NCI-H524 treated with DMSO at 0.1 percent for 48 hours (cell line): ENCODE data around the gene HSF2BP.
"Not testable (repeated sequence)": the region's sequence is repeated elsewhere in the genome, so short reads cannot be mapped to it uniquely, and the experiment has no call there.

Experiments used
- DNase-seq: peaks from one replicate; lab custom pipeline; 2025; lab: John Stamatoyannopoulos, UW

The HSF2BP gene

DNA sequence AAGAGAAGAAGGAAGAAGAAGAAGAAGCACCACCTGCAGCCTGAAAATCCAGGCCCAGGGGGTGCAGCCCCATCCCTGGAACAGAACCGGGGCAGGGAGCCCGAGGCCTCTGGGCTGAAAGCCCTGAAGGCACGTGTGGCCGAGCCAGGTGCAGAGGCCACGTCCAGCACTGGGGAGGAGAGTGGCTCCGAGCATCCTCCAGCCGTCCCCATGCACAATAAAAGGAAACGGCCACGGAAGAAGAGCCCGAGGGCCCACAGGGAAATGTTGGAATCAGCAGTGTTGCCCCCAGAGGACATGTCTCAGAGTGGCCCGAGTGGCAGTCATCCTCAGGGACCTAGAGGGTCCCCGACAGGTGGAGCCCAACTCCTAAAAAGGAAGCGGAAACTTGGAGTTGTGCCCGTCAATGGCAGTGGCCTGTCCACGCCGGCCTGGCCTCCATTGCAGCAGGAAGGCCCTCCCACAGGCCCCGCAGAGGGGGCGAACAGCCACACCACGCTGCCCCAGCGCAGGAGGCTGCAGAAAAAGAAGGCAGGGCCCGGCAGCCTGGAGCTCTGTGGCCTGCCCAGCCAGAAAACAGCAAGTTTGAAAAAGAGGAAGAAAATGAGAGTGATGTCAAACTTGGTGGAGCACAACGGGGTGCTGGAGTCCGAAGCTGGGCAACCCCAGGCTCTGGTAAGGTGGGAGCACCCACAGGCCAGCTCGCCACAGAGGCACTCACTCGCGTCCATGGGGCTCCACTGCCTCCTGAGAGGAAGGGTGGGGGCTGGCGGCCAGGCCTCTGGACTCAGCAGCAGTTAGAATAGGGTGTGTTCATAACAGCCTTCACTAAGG lies 28.5 kb upstream of the HSF2BP start:
- no peak for DNase-seq

DNA sequence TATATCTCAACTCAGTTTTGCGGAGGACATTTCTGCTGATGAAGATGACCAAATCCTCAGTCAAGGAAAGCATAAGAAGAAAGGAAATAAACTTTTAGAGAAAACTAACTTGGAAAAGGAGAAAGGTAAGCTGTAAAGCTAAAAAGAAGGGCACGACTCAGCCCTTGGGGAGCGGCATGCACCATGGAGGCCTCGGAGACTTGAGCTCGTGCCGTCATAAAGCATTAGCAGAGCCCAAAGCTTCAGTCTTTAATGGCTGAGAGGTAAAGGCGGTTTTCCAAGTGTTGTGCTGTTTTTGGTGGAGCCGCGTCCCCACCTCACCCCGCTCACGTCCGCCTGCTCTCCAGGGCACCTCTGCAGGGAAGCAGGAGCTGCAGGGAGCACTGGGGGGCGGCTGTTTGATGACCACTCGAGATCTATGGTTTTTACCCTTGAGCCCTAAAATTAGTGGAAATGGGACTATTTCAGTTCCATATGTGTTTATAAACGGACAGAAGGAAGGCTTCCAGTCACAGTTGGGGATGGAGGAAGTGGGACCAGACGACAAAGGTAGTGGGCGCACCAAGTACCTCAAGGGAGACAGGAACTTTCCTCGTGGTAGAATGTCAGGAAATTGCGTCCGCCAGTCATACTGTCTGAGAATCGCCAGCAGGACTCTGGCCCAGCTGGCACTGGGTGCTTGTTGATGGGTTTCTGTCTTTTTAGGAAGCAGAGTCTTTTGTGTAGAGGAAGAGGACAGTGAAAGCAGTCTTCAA lies 27.7 kb upstream of the HSF2BP start:
- no peak for DNase-seq

DNA sequence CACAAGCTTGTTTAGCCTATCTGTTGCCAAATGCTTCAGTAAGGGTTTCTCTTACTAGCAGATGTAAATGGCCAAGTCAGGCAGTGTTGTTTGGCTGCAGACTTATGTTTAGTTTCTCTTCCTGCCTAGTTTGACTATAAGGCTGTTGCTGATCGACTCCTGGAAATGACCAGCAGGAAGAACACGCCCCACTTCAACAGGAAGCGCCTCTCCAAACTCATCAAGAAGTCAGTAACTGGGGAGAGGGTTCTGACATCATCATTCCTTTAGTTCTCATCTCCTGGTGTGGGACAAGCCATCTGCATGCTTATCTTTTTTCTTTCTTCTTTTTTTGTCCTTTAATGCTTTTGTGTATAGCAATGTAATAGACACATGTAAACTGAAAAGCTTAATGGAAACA lies 25.1 kb upstream of the HSF2BP start:
- DNase-seq, result no peak

DNA sequence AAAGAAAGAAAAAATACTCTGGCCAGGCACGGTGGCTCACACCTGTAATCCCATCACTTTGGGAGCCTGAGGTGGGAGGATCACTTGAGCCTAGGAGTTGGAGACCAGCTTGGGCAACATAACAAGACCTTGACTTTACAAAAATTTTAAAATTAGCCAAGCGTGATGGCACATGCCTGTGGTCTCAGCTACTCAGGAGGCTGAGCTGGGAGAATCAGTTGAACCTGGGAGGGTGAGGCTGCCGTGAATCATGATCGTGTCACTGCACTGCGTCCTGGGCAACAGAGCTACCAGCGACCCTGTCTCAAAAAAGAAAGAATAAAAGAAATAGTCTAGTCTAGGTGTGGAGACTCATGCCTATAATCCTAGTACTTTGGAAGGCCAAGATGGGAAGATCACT lies 22.4 kb upstream of the HSF2BP start:
- DNase-seq, result no peak

DNA sequence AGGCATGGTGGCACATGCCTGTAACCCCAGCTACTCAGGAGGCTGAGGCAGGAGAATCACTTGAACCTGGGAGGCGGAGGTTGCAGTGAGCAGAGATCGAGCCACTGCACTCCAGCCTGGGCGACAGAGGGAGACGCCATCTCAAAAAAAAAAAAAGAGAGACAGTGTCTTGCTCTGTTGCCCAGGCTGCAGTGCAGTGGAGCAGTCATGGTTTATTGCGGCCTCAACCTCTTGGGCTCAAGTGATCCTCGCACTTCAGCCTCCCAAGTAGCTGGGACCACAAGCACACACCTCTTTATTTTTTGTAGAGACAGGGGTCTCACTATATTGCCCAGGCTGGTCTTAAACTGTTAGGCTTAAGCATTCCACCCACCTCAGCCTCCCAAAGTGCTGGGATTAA lies 21.1 kb upstream of the HSF2BP start:
- not testable (repeated sequence) for DNase-seq

DNA sequence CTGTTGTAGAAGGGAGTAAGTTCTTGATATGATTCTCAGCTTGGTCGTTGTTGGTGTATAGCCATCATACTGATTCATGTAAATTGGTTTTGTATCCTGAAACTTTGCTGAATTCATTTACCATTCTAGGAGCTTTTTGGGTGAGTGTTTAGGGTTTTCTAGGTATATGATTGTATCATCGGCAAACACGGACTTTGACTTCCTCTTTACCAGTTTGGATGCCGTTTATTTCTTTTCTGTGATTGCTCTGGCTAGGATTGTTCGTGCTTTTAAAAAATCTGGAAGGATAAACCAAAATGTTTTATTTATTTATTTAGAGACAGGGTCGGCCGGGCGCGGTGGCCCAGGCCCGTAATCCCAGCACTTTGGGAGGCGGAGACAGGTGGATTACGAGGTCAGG lies 20.7 kb upstream of the HSF2BP start:
- no peak for DNase-seq

DNA sequence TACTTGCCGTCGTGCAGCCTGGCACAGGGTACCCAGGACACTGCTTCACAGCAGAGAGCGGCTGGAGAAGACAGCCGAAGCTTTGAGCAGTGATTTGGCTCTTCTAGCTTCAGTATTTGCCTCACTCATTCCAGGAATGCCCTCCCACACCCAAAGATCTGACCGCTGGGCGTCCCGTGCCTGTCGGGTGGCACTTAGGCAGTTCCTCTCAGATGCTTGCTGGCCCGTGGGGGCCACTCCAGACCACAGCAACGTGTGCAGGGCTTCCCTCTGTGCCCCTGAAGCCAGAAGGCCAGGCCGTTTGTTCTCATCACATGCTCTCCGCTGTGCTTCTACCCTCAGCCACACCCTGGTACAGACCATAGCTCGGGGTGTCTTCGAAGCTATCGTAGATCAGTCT lies 17.1 kb upstream of the HSF2BP start:
- no peak for DNase-seq

DNA sequence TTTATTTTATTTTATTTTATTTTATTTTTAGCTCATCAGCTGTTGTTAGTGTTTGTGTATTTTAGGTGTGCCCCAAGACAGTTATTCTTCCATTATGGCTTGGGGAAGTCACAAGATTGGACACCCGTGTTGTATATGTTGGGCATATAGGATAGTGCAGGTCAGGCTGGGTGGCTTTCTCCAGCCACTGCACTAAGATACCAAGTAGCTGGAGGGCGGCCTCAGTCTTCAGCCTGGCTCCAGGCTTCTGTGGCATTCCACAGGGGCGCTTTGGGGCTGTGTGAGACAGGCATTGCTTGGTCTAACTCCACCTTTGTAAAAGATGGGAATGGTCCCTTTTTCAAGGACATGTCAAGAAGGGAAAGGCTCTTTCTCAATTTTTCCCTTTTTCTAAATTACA lies 16.6 kb upstream of the HSF2BP start:
- no peak for DNase-seq

DNA sequence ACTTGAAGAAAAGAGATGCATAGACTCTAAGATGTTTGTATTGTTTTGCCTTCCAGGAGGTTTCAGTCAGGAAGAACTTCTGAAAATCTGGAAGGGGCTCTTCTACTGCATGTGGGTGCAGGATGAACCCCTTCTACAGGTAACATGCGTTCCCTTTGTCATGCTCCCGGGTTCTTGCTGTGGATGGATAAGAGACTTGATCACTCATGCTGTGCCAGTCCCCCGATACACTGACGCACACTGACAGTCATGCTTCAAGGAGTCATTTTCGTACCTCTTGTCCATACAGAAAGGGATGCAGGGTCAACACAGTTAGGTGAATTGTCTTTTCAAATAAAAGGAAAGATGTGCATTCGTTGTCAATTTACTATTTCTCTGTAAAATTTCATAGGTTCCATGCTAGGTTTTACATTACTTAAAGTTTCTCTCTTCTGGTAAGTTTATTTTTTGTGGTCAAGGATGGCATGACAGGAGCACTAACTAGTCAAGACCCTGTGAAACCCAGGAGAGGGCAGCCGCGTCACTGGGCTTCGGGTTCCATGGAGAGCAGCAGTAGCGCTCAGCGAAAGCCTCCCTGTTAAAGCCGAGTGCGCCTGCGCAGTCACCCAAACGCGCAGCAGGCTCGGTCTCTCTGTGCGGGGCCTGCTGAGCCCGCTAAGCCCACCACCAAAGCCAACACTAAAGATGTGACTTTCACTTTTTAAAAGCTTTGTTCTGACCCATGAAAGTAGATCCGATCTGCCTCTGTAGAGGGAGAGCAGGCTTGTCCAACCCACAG lies 10.7 kb upstream of the HSF2BP start:
- no peak for DNase-seq

DNA sequence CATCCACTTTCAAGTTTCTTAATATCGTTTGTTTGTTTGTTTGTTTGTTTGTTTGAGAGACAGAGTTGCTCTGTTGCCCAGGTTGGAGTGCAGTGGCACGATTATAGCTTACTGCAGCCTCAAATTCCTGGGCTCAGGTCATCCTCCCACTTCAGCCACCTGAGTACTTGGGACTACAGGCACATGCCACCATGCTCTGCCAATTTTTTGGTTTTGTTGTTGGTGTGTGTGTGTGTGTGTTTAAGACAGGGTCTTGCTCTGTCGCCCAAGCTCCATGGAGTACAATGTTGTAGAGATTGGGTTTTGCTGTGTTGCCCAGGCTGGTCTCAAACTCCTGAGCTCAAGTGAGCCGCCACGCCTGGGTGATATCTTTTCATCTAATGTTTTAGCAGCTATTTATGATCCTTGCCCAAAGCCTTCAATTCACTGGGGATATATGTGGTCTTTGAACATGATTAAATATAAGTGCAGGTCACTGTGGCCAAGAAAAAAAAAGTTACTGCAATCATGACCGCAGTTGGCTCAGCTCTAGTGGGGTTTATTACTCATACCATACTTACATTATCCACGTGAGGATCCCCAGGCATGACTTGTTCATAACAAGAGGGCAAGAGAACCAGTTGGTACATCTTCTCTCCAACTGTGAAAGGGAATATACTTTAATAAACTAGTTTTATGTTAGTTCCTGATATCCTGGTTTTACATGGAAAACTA lies 8.1 kb upstream of the HSF2BP start:
- no peak for DNase-seq

DNA sequence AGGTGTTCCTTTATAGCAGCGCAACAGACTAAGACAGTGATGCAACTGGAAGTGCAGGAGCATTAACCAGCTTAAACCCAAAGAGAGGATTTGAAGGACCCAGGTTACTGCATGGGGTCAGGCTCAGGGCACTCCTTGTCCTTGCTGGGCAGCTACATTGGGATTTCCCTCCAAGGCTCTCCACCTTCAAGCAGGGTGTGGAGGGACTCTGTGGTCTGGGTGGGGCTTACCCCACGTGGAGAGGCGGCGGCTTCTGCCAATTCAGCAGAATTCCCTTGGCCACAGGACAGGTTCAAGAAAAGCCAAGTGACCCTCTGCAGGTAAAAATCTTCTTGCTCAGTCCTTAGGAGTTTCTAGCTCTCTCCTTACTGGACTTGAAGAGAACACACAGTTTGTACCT lies 6.6 kb upstream of the HSF2BP start:
- DNase-seq, result no peak

DNA sequence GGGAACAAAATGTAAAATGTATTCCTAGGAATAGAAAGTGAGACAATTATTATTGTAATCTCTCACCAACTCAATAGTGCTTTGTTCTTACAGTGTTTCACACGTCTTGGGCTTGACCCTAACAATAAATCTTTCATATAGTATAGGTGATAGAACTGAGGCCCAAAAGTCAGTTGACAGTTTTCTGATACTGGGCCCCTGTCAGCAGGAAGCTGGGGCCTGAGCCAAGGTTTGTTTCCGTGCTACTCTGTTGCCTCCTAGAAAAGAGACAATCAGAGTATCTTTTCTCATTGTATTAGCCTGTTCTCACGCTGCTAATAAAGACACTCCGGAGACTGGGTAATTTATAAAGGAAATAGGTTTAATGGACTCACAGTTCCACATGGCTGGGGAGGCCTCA lies 5.1 kb upstream of the HSF2BP start:
- DNase-seq, result no peak

DNA sequence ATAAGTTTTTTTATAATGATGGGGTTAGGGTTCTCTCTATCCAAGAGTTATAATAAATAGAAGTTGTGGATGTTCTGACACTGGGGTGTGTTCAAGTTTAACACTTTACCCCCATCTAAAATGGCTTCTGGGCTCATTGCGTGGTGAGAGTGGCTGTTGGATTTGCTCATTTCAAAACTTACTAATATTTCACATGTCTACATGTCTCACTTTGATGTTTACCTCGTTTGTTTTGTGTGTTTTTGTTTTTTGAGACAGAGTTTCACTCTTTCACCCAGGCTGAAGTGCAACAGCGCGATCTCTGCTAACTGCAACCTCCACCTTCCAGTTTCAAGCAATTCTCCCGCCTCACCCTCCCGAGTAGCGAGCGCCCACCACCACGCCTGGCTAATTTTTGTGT lies 3.7 kb upstream of the HSF2BP start:
- no peak for DNase-seq

DNA sequence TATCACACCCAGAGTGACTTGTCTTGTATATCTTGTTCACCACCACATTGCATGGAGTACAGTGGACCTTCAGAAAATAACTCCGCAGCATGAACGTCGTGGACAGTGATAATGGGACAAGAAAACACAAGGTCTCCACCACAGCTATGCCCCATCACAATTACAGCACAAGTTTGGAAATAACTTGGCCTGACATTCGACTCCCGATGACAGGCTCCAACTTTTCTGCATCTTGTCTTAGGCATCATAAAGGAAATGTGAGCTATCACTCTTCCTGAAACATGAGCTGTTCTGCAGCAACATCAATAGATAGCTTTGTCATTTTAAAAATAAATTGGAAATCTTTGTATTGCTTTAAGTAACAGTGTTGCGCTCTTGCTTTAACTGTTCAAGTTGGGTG lies 3.0 kb upstream of the HSF2BP start:
- DNase-seq, result no peak

DNA sequence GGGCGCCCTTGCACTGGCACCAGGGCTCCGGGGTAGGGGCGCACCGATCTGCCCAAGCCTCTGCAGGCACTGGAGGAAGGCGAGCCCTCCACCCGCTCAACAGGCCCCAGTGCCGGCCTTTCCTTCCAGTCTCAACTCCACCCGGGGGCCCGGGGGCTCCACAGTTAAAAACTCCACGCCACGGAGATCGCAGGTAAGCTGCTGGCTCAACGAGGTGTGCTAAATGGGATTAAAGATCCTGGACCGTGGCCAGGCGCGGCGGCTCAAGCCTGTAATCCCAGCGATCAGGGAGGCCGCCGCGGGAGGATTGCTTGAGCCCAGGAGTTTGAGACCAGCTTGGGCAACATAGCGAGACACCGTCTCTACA lies 536 bp downstream of the HSF2BP start:
- no peak for DNase-seq

DNA sequence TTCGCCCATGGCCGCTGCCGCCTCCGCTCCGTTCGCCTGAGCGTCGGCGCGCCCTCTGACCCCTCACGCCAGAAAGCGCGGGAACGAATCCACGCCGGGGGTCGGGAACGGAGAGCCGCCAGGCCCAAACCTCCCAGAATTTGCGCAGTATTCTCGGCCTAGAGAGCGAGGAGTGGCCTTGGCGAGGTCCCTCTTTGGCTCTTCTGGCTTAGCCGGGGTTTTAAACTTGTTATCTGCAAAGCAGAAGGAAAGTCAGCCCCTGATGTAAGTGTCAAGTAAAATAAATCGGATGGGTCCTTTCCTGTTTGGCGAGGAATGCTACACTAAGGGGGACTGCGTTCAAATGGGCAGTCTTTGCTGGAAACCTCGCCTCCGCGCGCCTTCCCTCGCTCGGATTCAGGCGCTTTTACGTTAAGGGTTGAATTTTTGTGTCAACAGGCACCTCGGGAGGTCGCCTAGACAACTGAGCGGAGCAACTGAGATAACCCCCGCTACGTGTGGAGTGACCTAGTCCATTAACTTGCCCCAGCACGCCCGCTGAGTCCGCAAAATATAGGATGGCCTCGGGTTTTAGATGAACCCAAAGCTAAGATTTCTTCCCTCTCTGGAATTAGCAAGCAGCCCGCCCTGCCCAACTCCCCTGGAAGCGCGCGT lies 1.1 kb downstream of the HSF2BP start:
- DNase-seq, result no peak

DNA sequence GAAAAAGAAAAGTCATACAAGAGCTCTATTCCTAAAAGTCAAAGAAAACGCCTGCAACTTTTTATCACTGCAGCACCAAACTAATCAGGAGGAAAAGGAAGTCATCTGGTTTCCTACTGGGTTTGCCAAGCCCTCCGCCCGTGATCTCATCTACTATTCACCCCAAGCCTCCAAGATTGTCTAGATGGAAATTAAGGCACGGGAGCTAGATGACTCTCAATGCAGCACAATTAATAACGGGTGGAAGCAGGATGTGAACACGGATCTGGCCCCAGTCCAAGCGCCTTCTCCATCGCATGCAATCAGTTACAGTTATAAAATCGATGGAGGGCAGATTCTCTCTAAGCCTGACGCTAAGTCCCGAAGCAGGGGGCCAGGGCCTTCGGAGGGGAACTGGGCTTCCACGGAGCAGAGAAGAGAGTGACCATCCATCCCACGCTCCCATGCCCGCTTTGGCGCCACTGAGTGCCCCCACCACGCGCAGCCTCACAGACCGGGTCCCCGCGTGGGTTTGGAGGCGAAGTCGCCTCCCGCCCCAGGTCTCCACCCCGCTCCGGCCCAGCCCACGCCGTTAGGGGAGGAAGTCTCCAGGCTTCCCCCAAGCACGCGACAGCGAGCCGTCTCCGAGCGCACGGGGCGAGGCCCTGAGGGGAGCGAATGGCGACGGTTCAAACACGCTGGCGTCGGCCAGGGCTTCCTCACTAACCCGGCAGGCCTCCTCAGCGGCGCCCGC lies 1.8 kb downstream of the HSF2BP start:
- DNase-seq, result no peak

DNA sequence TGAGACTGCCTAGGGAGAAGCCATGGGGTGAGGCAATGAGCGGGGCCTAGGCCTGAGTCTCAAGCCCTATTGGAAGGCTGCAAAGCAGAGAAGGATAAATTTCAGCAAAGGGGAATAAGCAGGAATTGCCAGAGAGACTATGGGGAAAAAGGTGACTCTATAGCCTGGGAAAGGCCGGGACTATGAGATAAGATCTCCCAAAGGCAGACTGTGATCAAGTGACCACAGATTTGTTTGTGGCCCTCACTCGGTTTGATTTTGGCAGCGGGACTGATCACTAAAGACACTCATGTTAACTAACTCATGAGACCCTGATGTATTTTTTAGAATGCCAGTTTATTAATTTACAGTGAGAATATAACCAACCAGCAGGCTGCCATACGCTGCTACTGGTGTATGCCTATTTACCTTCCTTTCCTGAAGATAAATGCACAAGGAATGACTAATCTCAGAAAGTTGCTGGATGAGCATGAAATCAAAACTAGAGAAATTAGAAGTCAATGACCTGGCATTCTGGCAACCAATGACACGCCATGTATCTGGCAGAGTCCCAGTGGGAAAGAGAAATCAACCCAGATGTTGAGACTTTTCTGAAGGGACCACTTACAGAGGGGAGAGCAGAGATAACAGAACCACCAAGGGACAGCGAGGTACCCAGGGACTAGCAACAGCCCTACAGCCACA lies 4.3 kb downstream of the HSF2BP start:
- DNase-seq, result no peak

DNA sequence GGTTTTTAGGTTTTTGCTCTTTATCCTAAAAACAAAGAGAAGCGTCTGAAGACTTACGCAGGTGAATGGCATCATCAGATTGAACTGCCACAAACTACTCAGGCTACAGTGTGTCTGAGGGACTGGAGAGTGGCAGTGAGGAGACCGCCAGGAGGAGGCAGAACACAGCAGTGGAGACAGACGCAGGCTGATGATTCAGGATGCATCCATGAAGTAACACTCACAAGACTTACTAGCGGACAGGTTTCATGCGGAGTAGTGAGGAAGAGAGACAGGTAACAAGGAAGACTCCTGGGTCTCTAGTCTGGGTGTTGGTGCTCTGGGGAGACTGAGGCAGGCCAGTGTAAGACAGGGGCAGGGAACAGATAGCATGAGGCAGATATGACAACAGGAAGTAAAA lies 5.7 kb downstream of the HSF2BP start:
- no peak for DNase-seq

DNA sequence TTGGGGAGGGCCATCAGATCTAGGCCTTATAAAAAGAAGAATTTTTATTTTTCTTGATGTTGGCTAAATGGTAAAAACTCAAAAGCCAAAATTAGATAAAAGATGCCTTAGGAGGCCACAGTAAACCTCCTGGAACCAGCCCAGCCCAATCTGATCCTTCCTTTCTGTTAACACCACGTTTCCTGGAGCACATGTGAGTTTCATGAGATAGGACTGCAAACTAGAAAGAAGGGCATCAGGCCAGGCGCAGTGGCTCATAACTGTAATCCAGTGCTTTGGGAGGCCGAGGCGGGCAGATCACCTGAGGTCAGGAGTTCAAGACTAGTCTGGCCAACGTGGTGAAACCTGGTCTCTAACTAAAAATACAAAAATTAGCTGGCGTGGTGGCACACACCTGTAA lies 6.7 kb downstream of the HSF2BP start:
- no peak for DNase-seq
